Keratinocyte (primary cell): ENCODE results near the gene RCAN2. TPM values are rescaled to one million over a fixed set of nuclear protein-coding genes. Genes with fewer than 3 reads are reported as not detected.

Source experiments
- DNase-seq: peaks from one replicate; pipeline ENCODE4 v3.0.0-alpha.2; 2011; ENCODE audit warnings: low read depth, missing footprints, low spot score
- FAIRE-seq: peaks from 2 replicates; lab custom pipeline; 2011; peaks lifted over from hg19 to GRCh38; lab: Jason Lieb, UNC
- H2AFZ ChIP-seq: 2 replicates; pipeline ENCODE4 v1.6.0; 2012; ENCODE audit warnings: low read length, control low read depth, inconsistent platforms; ENCODE audit not compliant: control insufficient read depth
- H3K27ac ChIP-seq: 2 replicates; pipeline ENCODE4 v1.5.1; 2011; ENCODE audit warnings: low read length; ENCODE audit not compliant: control insufficient read depth, insufficient read depth
- H3K27me3 ChIP-seq: 3 replicates; pipeline ENCODE4 v1.6.0; 2011; ENCODE audit warnings: low read length; ENCODE audit not compliant: control insufficient read depth, insufficient read depth; ENCODE audit errors: extremely low read depth
- H3K36me3 ChIP-seq, 2 experiments: 2 replicates in 1 of 2; 3 replicates in 1 of 2; pipeline ENCODE4 v1.5.1; 2011; ENCODE audit warnings: low read length in 2 of 2, mild to moderate bottlenecking in 1 of 2; ENCODE audit not compliant: control insufficient read depth in 2 of 2, insufficient read depth in 2 of 2; ENCODE audit errors: extremely low read depth in 1 of 2
- H3K4me1 ChIP-seq: 3 replicates; pipeline ENCODE4 v1.5.1; 2011; ENCODE audit warnings: low read length; ENCODE audit not compliant: control insufficient read depth, insufficient read depth; ENCODE audit errors: extremely low read depth
- H3K4me2 ChIP-seq: 3 replicates; pipeline ENCODE4 v1.6.0; 2011; ENCODE audit warnings: low read depth, low read length; ENCODE audit not compliant: control insufficient read depth, insufficient read depth; ENCODE audit errors: extremely low read depth
- H3K4me3 ChIP-seq, 3 experiments: fragments of 200-600 bp in 1 of 3; sonication (generic) in 1 of 3; 2 replicates in 2 of 3; 3 replicates in 1 of 3; pipeline ENCODE4 v1.5.1; 2011 to 2016; ENCODE audit warnings: low read length in 3 of 3, mild to moderate bottlenecking in 3 of 3, control low read depth in 2 of 3, inconsistent platforms in 1 of 3, low read depth in 1 of 3, mixed read lengths in 1 of 3, mixed run types in 1 of 3, moderate library complexity in 1 of 3; ENCODE audit not compliant: control insufficient read depth in 2 of 3, insufficient read depth in 2 of 3; ENCODE audit errors: extremely low read depth in 1 of 3
- H3K79me2 ChIP-seq: 2 replicates; pipeline ENCODE4 v1.6.0; 2012; ENCODE audit warnings: low read length; ENCODE audit not compliant: control insufficient read depth, insufficient read depth
- H3K9ac ChIP-seq: 3 replicates; pipeline ENCODE4 v1.6.0; 2011; ENCODE audit warnings: low read length; ENCODE audit not compliant: control insufficient read depth, insufficient read depth; ENCODE audit errors: extremely low read depth
- H3K9me1 ChIP-seq: 3 replicates; pipeline ENCODE4 v1.6.0; 2011; ENCODE audit warnings: low read length; ENCODE audit not compliant: control insufficient read depth, insufficient read depth; ENCODE audit errors: extremely low read depth
- H3K9me3 ChIP-seq: 2 replicates; pipeline ENCODE4 v1.5.1; 2012; ENCODE audit warnings: low read depth, low read length; ENCODE audit not compliant: control insufficient read depth
- H4K20me1 ChIP-seq: 3 replicates; pipeline ENCODE4 v1.6.0; 2011; ENCODE audit warnings: low read length; ENCODE audit not compliant: control insufficient read depth, insufficient read depth; ENCODE audit errors: extremely low read depth
- EZH2 ChIP-seq: IDR thresholded peaks from one replicate; pipeline ENCODE4 v1.6.1; 2012; ENCODE audit warnings: inconsistent platforms, mild to moderate bottlenecking, low read length, moderate library complexity
- dilution Hi-C: fragments of 300-500 bp; cut with MboI; formaldehyde crosslinking; loops from one replicate; pipeline ENCODE4 v1.7.0; 2020; ENCODE audit warnings: low sequenced_read_pairs; ENCODE audit not compliant: extremely low pct_ligation_motif_present
- polyA plus RNA-seq, 5 experiments: library from polyadenylated mRNA; depleted of rRNA in 3 of 5; stranded (reverse) in 3 of 5; stranded (forward) in 1 of 5; unstranded in 1 of 5; fragments of >200 nt; gene quantifications; 1 replicate in 1 of 5; 2 replicates in 3 of 5; 3 replicates in 1 of 5; pipeline versions ENCODE4 v1.2.1 to v1.2.3, GENCODE V29; 2011 to 2012; ENCODE audit warnings: missing spikeins in 2 of 5, low read depth in 1 of 5, low replicate concordance in 1 of 5
- TF ChIP-seq, protein P1 (sequence below), 3 experiments: IDR thresholded peaks in 1 of 3; conservative IDR thresholded peaks in 1 of 3; optimal IDR thresholded peaks in 1 of 3; 2 replicates in 2 of 3; 3 replicates in 1 of 3; pipeline versions ENCODE3 to v1.5.1; 2011; ENCODE audit warnings: low read length in 3 of 3, mild to moderate bottlenecking in 3 of 3, moderate library complexity in 2 of 3, control low read depth in 1 of 3, inconsistent platforms in 1 of 3; ENCODE audit not compliant: insufficient read depth in 2 of 3; ENCODE audit errors: extremely low read depth in 1 of 3

The RCAN2 gene
- polyA plus RNA-seq, 1 donor (not counting 4 experiments of a cell fraction or from before 2014, with no cell fraction given) = not detected

GRCh38 chr6:46289898-46290297 lies 201.4 kb downstream of the RCAN2 start:
- Histone ChIP-seq H3K4me2 (no peak overlapping the region), H3K9me1 (no peaks in the 10 kb centered on the region), H3K79me2 (no peaks in the 10 kb centered on the region), H3K27ac (no peak overlapping the region), H2AFZ (no peak overlapping the region), H3K4me3 (no peak overlapping the region), H3K9ac (no peak overlapping the region), H3K4me1 (no peaks in the 10 kb centered on the region), H3K36me3 (no peaks in the 10 kb centered on the region), H3K27me3 (no peaks in the 10 kb centered on the region), H3K9me3 (no peaks in the 10 kb centered on the region), H4K20me1 (no peaks in the 10 kb centered on the region)
- DNase-seq (no peak), FAIRE-seq (no peak)
- TF ChIP-seq, protein P1, sequence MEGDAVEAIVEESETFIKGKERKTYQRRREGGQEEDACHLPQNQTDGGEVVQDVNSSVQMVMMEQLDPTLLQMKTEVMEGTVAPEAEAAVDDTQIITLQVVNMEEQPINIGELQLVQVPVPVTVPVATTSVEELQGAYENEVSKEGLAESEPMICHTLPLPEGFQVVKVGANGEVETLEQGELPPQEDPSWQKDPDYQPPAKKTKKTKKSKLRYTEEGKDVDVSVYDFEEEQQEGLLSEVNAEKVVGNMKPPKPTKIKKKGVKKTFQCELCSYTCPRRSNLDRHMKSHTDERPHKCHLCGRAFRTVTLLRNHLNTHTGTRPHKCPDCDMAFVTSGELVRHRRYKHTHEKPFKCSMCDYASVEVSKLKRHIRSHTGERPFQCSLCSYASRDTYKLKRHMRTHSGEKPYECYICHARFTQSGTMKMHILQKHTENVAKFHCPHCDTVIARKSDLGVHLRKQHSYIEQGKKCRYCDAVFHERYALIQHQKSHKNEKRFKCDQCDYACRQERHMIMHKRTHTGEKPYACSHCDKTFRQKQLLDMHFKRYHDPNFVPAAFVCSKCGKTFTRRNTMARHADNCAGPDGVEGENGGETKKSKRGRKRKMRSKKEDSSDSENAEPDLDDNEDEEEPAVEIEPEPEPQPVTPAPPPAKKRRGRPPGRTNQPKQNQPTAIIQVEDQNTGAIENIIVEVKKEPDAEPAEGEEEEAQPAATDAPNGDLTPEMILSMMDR (optimal IDR thresholded peaks at IDR 0.05 in 1 of 3, IDR thresholded peaks at IDR 0.05 in 1 of 3, conservative IDR thresholded peaks at IDR 0.05 in 1 of 3; ENCODE audit: extremely low read depth in 1 of 3, insufficient read depth in 2 of 3, low read length in 3 of 3) = no peak
- no peak for TF ChIP-seq EZH2
- dilution Hi-C loops = no loop called here

DNA sequence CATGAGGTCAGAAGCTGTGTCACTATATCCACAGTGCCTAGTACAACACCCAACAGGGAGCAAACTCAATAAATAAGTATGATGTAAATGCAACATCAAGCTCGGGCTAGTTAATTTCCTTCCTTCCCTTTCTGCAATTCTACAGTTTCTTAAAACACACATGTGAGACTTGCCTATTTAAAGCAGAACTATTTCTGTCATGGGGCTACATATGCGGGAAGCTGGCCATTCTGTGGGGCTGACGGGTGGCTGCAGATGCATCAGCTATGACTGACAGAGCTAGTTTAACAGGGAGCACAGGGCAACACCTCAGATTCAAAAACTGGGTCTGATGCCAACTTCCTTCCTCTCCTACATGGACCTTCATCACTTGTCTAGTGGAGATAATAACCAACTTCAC lies 202.4 kb downstream of the RCAN2 start:
- H3K27me3 ChIP-seq = no peaks in the 10 kb centered on the region
- TF ChIP-seq, protein P1 (optimal IDR thresholded peaks at IDR 0.05 in 1 of 3, IDR thresholded peaks at IDR 0.05 in 1 of 3, conservative IDR thresholded peaks at IDR 0.05 in 1 of 3; ENCODE audit: extremely low read depth in 1 of 3, insufficient read depth in 2 of 3, low read length in 3 of 3) = no peak
- no peak overlapping the region for H3K27ac ChIP-seq
- H3K4me1 ChIP-seq = no peaks in the 10 kb centered on the region
- no peaks in the 10 kb centered on the region for H3K79me2 ChIP-seq
- DNase-seq (no peak), FAIRE-seq (no peak)
- no peaks in the 10 kb centered on the region for H3K9me1 ChIP-seq
- H3K4me3 ChIP-seq = no peak overlapping the region
- H3K9ac ChIP-seq = no peak overlapping the region
- no peak overlapping the region for H3K4me2 ChIP-seq
- H3K36me3 ChIP-seq = no peaks in the 10 kb centered on the region
- dilution Hi-C loops = no loop called here
- no peaks in the 10 kb centered on the region for H3K9me3 ChIP-seq
- no peak overlapping the region for H2AFZ ChIP-seq
- H4K20me1 ChIP-seq = no peaks in the 10 kb centered on the region
